Testis (tissue), 2 donors: Measurements from ENCODE around the gene GP2.

Experiments used
- POLR2A ChIP-seq: fragments of 450-650 bp; IDR thresholded peaks from one replicate; pipeline ENCODE4 v1.6.1; 2017; ENCODE audit warnings: antibody characterized with exemption, mild to moderate bottlenecking, moderate library complexity
- TF ChIP-seq, protein P1 (sequence below), 3 experiments: fragments of 450-650 bp in 2 of 3; fragments of 200-600 bp in 1 of 3; sonication (generic) in 1 of 3; IDR thresholded peaks; one replicate each; pipeline ENCODE4 v1.5.1; 2016 to 2019; ENCODE audit warnings: antibody characterized with exemption in 3 of 3, mild to moderate bottlenecking in 2 of 3, moderate library complexity in 1 of 3

DNA sequence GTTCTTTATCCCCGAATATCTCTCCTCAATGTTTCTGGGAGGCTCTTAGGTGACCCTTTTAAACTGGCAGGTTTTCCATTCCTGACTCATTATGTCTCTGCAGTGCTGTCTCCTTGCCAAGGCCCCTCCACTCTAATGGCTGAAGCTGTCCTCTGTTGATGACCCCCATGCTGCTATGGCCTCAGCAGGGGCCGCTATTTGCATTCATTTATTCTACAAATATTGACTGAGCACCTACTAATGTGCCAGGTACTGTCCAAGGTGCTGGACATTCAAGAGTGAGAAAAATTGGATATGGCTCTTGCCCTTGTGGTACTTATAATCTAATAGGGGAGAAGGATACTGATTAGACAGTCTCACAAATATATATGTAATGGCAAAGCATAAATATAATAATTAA lies 55.4 kb downstream of the GP2 start:
- TF ChIP-seq, protein P1, sequence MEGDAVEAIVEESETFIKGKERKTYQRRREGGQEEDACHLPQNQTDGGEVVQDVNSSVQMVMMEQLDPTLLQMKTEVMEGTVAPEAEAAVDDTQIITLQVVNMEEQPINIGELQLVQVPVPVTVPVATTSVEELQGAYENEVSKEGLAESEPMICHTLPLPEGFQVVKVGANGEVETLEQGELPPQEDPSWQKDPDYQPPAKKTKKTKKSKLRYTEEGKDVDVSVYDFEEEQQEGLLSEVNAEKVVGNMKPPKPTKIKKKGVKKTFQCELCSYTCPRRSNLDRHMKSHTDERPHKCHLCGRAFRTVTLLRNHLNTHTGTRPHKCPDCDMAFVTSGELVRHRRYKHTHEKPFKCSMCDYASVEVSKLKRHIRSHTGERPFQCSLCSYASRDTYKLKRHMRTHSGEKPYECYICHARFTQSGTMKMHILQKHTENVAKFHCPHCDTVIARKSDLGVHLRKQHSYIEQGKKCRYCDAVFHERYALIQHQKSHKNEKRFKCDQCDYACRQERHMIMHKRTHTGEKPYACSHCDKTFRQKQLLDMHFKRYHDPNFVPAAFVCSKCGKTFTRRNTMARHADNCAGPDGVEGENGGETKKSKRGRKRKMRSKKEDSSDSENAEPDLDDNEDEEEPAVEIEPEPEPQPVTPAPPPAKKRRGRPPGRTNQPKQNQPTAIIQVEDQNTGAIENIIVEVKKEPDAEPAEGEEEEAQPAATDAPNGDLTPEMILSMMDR (IDR thresholded peaks at IDR 0.05), result no peak
- no peak for TF ChIP-seq POLR2A
